Brain microvascular endothelial cell (primary cell): ENCODE results near the gene FAM240B.

Source experiments
- DNase-seq: peaks from one replicate; pipeline ENCODE4 v3.0.0-alpha.2; 2020
- H3K27ac ChIP-seq: fragments of 250-450 bp; sonication (Bioruptor Pico); 2 replicates; pipeline ENCODE4 v1.5.1; 2020; ENCODE audit warnings: mild to moderate bottlenecking, moderate library complexity
- H3K27me3 ChIP-seq: fragments of 250-450 bp; sonication (Bioruptor Pico); replicated peaks from 2 replicates; pipeline ENCODE4 v1.5.1; 2020; ENCODE audit warnings: mild to moderate bottlenecking
- H3K36me3 ChIP-seq: fragments of 250-450 bp; sonication (Bioruptor Pico); replicated peaks from 2 replicates; pipeline ENCODE4 v1.5.1; 2020; ENCODE audit warnings: mild to moderate bottlenecking
- H3K4me3 ChIP-seq: 2 replicates; pipeline ENCODE4 v1.5.1; 2011; ENCODE audit warnings: low read depth, mild to moderate bottlenecking, control low read depth, low read length, moderate library complexity
- CTCF ChIP-seq: IDR thresholded peaks from 2 replicates; pipeline ENCODE4 v1.5.1; 2011; ENCODE audit warnings: low read depth, mild to moderate bottlenecking, moderate library complexity, low read length, control low read depth, inconsistent platforms; ENCODE audit errors: missing control alignments
- in situ Hi-C: cut with HindIII; loops from 2 replicates; pipeline ENCODE4 v1.10.0; 2017; ENCODE audit warnings: low sequenced_read_pairs, low pct_ligation_motif_present

The FAM240B gene

GRCh38 chr9:38699337-38699736, 20.6 kb downstream of the FAM240B start:
- no peaks in the 10 kb centered on the region for H3K36me3 ChIP-seq
- H3K4me3 ChIP-seq, result no peak overlapping the region
- in situ Hi-C loops, result no loop called here
- no peak for TF ChIP-seq CTCF
- H3K27ac ChIP-seq, result no peak overlapping the region
- no peak for DNase-seq
- H3K27me3 ChIP-seq, result no peaks in the 10 kb centered on the region

- no peak overlapping the region for H3K4me3 ChIP-seq
- no peak for DNase-seq
- no peak overlapping the region for H3K27ac ChIP-seq
- no peaks in the 10 kb centered on the region for H3K36me3 ChIP-seq
- in situ Hi-C loops, result no loop called here
- TF ChIP-seq CTCF, result no peak
- no peaks in the 10 kb centered on the region for H3K27me3 ChIP-seq
Observed at GRCh38 chr9:38697776-38698300, 22.1 kb downstream of the FAM240B start.

- H3K4me3 ChIP-seq, result no peak overlapping the region
Observed at GRCh38 chr9:38696999-38697398, 22.9 kb downstream of the FAM240B start.

GRCh38 chr9:38694676-38695075, 25.3 kb downstream of the FAM240B start:
- no peak overlapping the region for H3K27ac ChIP-seq
- in situ Hi-C loops, result no loop called here
- no peak overlapping the region for H3K4me3 ChIP-seq
- DNase-seq, result no peak
- no peaks in the 10 kb centered on the region for H3K27me3 ChIP-seq
- no peak for TF ChIP-seq CTCF
- no peaks in the 10 kb centered on the region for H3K36me3 ChIP-seq

More at GRCh38 chr9:38696999-38697398, 22.9 kb downstream of the FAM240B start:
- DNase-seq, result no peak
- TF ChIP-seq CTCF, result no peak
- H3K27me3 ChIP-seq, result no peaks in the 10 kb centered on the region
- no peaks in the 10 kb centered on the region for H3K36me3 ChIP-seq
- in situ Hi-C loops, result no loop called here
- no peak overlapping the region for H3K27ac ChIP-seq

- H3K27ac ChIP-seq, result no peak overlapping the region
- H3K36me3 ChIP-seq, result no peaks in the 10 kb centered on the region
- TF ChIP-seq CTCF, result no peak
- in situ Hi-C loops, result no loop called here
- no peak for DNase-seq
- H3K27me3 ChIP-seq, result no peaks in the 10 kb centered on the region
- H3K4me3 ChIP-seq, result no peak overlapping the region
Observed at GRCh38 chr9:38692707-38693106, 27.2 kb downstream of the FAM240B start.

- H3K36me3 ChIP-seq, result no peaks in the 10 kb centered on the region
- H3K27ac ChIP-seq, result no peak overlapping the region
- no peak overlapping the region for H3K4me3 ChIP-seq
- no peak for TF ChIP-seq CTCF
- no peaks in the 10 kb centered on the region for H3K27me3 ChIP-seq
- DNase-seq, result no peak
- in situ Hi-C loops, result no loop called here
Observed at GRCh38 chr9:38690574-38690973, 29.4 kb downstream of the FAM240B start.
